ENCODE results near the gene ZNF670.
A peak's percentile ranks its signal among the peaks of the same experiment; 100 is the strongest.
"Not testable (repeated sequence)": the region's sequence is repeated elsewhere in the genome, so short reads cannot be mapped to it uniquely, and the experiment has no call there.

Gene ZNF670

DNA sequence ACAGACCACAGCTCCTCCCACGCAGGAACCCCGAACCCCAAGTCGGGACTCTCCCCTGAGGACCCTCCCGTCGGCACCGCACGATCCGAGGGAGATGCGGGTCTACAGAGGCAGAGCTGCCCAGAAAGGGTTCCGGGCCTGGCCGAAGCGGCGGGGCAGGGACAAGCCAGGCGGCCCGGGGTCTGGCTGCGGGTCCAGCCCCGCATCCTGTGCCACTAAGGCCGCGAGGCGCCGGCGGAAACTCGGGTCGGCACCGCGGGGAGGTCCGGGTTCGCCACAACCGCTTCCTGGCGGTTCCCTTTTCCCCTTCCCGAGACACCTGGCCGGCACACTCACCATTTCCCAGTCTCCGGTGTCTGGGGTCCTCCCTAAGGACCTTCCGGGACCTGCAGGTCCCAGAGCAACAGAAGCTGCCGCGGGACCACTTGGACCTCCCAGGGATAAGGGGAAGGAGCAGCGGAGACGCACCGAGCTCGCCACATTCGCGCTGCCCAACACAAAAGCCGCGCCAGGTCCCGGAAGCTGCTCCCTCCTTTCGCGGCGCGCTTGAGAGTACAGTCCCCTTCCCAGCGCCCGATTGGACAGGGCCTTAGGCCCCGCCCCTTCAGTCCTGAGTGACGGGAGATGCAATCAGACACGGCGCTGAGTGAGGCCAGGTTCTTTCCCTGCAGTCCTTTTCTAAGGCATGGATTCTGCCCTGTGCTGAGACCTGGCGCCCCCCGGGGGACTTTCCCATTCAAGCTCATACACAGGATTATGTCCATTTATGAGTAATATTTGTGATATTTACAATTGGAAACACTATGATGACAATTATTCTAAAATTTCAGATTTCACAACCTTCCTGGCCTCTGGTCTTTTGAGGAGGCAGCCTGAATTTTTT lies at the start of gene ZNF670:
Gene ZNF670, minus strand, starts transcription at position 554 of the 883 bp plus-strand sequence. Its CDS starts 215 bp downstream, at position 339.
- peak; percentile 88 to 89 for DNase-seq (ENCODE audit: low read depth in 2 of 2)

DNA sequence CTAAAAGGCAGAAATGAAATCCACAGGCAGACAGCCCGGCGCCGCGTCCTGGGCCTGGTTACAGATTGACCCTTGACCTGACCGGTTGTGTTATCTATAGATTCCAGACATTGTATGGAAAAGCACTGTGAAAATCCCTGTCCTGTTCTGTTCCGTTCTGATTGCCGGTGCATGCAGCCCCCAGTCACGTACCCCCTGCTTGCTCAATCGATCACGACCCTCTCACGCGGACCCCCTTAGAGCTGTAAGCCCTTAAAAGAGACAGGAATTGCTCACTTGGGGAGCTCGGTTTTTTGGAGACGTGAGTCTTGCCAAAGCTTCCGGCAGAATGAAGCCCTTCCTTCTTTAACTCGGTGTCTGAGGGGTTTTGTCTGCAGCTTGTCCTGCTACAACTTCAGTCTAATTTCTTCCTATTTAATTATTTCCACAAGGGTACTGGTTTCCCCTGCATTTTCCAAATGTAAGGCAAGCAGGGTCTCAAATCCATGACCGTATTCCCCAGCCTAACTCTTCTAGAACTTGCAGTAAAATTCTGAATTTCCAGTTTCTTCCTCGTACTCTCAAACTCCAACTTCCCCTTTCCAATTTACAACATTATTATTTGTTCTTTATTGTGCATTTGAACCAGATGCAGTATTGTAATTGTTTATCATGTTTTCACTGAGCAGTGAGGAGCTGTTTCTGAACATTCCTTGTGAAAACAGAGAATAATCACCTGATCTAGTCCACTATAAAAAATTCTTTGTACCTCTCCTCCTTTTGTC lies 49.1 kb upstream of the ZNF670 start:
- DNase-seq (ENCODE audit: low read depth in 2 of 2) = not testable (repeated sequence)

DNA sequence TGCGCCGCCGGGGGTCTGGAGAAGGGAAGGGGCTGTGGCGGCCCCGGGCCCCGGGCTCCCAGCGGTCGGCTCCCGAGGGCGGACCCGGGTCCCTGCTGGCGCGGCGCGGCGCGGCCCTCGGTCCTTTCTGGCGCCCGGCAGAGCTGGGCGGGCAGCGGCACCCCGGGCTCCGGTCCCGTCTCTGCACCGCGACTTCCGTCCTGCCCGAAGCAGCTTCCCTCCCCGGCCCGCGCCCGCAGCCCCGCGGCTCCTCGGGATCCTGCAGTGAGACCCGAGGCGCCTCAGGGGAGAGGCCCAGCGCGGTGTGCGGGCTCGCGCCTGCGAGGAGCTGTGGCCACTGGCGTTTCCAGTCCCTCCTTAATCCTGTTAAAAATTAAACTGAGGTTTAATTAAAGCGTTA lies 48.0 kb upstream of the ZNF670 start:
- DNase-seq (ENCODE audit: low read depth in 2 of 2) = not testable (repeated sequence)

DNA sequence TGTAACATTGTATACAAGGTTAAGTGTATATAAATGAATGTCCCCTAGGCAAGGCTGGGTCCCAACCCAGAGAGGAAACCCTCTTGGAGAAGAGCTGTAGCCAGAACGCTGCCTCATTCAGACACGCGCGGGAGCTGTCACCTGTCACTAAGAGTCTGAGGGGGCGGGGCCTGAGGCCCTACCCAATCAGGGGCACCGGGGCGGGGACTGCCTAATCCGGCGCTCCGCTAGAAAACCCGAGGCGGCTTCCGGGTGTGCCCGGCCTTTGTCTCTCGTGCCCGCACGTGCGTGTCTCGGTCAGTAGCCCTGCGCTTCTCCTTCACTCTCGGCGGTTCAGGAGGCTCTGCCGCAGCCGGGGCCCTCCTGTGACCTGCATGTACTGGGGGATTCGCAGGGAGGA lies 47.6 kb upstream of the ZNF670 start:
- DNase-seq (ENCODE audit: low read depth in 2 of 2) = not testable (repeated sequence)

DNA sequence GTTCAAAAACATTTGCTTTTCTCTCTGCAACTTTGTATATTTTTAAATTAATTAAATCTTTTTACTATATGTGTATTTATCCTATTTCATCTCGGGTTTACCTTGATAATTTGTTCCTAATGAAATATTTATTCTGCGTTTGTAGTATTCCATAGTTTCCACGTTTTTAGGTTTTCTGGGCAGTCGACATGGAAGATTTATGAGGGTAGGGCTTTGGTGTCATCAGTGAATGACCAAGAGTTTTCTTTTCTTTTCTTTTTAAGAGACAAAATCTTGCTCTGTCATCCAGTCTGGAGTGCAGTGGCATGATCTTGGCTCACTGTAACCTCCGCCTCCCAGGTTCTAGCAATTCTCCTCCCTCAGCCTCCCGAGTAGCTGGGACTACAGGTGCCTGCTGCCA lies 42.8 kb upstream of the ZNF670 start:
- DNase-seq (ENCODE audit: low read depth in 2 of 2) = no peak

DNA sequence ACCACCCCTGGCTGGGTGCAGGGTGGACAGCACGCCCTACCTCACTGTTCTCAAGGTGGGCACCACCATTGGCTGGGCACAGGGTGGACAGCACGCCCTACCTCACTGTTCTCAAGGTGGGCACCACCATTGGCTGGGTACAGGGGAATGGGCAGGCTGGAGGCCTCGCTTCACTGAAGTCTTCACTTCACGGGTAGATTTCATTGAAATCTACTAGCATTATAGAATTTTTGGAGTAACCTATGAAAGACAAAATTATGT lies 41.7 kb upstream of the ZNF670 start:
- not testable (repeated sequence) for DNase-seq (ENCODE audit: low read depth in 2 of 2)

DNA sequence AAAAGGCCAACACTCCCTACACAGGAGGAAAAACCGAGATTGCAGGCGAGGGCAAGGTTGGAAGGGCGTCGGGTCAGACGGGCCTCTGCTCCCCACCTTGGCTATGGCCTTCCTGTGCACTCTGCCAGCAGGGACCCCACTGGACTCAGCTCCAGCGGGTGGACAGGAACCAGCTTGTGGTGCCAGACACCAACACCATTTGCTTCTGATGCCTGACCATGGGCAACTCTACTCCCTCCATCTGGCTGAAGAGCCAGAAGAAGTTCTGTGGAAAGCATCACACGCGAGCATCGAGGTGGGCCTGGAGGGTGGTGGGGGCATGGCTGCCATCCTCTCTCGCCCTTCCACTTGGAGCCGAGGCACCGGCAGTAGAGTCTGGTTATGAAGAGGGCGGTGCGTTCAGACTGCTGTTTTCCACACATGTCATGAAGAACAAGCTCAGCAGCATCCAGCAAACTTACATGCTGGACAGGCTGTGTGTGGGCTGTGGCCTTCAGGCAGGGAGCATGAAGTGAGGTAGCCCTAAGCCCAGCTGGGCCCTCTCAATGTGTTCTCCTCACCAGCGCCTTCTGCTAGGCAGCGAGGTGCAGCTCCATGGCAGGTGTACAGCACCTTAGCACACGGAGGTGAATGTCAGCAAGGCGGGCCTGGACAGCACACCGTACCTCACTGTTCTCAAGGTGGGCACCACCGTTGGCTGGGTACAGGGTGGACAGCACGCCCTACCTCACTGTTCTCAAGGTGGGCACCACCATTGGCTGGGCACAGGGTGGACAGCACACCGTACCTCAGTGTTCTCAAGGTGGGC lies 41.2 kb upstream of the ZNF670 start:
- DNase-seq (ENCODE audit: low read depth in 2 of 2) = no peak

DNA sequence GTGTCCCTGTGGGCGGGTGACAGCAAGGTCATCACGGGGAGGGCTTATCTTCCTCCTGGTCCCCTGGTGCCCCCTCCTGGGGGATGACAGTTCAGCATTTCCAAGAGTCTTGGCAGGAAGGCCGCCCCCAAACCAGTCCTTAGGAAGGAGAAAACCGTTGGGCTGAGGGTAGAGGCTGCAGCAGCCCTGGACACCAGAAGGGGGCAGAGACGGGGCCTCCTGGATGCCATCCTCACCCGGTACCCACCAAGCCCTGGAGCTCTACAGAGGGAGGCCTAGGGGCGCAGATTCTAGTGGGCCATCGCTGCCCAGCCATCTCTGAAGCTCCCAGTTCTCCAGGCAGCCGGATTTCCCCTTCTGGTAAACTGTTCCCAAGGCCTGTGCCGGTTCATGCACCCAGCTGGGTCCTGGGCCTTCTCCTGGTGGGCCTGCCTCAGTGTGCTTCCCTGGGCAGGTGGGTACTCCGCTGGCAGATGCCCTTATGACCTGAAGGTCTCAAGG lies 40.4 kb upstream of the ZNF670 start:
- no peak for DNase-seq (ENCODE audit: low read depth in 2 of 2)

DNA sequence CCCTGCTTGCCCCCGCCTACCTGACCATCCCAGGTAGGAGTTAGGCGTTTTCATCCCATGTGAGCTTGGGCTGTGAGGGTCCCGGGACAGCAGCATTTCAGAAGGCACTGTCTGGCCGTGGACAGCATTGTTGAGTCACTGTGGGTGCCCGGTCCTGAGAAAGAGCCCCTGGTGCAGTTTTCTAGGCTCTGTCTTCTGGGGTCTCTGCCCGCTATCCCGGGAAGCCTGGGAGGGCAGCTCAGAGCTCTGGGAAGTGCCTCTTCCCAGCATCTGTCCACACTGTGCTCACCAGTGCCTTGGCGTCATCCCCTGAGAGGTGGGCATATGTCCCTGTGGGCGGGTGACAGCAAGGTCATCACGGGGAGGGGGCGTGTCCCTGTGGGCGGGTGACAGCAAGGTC lies 36.9 kb upstream of the ZNF670 start:
- DNase-seq (ENCODE audit: low read depth in 2 of 2) = no peak

DNA sequence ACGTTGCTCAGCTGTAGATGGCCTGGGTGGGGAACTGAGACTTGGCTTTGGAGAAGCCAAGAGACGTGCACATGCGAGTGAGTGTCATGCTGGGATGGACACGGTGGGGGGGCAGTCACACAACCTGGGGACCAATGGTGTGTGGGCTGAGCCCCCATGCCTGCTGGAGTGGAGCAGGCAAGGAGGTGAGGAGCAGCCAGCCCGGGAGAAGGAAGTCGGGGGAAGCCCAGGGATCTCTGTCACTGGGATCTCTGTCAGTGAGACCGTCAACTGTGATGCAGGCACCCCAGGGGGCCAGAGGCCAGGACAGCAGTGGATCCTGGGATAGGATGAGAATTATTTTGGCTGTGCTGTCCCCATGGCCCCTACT lies 36.5 kb upstream of the ZNF670 start:
- DNase-seq (ENCODE audit: low read depth in 2 of 2) = no peak

DNA sequence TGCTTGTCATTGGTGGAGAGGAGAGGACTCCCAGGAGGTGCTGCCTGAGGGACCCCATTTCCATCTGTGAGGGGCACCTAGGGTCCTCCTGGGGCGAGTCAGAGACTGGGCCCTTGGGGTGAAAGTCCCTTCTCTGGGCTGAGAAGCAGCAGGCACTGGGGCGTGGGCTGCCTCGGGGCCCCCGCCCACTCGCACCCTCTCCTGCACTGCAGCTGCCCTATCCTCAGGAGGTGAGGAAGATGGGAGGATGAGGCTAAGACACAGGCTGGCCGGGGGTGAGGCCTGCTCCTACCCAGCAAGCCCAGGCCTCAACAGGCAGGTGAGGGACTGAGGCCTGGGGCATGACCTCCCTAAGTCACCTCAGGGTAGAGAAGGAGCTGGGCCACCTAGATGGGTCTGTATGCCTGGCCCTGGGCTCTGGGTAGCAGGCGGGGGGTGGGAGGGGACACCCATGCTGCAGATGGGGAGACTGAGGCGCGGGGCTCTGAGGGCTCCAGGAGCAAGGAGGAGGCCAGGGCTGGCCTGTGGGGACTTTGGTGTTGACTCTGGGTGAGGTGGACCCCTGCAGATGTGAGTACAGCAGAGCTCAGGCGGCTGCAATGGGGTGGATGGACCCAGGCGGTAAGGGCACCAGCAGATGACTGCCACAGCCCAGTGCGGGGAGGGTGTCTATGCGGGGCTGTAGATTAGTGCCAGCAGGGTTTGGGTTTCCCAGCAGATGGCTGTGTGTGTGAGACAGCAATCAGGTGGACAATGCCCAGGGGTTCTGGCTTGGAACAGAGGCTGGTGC lies 35.9 kb upstream of the ZNF670 start:
- DNase-seq (ENCODE audit: low read depth in 2 of 2) = no peak

DNA sequence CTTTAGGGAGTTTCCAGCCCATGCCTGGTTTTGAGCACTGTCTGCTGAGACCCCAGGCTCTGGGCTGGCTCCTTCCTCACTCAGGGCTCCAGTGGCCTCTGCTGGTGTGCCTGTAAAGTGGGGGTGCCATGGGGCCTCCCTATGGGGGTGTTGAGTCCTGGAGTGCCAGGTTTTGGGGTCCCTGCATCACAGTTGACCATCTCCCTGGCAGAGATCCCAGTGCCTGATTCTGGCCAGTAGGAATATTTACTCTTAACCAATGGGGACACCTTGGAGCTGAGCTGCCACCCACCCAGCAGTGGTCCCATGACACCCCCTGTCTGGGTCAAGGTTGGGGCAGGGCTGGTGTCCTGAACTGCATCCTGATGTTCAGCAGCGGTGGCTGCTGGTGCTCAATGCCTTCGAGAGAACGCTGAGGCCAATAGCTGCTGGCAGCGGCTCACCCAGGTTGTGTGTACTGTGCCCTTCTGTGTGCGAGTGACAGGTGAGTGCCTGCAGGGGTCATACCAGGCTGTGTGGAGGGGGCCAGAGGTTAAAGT lies 35.2 kb upstream of the ZNF670 start:
- no peak for DNase-seq (ENCODE audit: low read depth in 2 of 2)

DNA sequence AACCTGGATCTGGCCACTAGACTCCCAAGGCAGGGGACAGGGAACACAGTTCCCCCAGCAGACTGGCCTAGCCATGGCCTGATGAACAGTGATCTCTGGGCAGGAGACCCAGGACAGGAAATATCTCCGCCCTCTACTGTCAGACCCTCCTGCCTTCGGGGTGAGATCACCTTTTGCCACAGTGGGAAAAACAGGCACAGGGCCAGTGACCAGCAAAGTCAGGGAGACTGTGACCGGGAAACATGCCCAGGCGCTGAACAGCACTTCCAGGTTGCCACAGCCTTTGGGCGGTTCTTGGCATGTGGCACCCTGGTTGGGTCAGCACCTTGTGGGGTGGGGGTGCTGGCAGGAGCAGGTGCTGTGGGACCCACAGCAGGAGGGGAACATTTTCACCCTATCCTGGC lies 34.5 kb upstream of the ZNF670 start:
- DNase-seq (ENCODE audit: low read depth in 2 of 2) = no peak

DNA sequence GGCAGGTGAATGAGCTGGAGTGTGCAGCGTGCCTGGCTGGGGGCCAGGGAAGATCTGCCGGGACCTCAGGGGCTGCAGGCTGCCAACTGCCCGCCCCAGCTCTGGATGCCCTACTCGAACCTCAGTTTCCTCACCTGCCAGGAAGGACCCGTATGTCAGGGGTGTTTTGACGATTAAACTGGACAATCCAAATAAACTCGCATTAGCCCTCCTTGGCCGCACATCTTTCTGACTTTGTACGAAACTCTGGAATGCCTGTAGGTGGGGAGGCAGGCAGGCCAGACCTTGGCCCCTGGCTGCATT lies 33.8 kb upstream of the ZNF670 start:
- no peak for DNase-seq (ENCODE audit: low read depth in 2 of 2)

DNA sequence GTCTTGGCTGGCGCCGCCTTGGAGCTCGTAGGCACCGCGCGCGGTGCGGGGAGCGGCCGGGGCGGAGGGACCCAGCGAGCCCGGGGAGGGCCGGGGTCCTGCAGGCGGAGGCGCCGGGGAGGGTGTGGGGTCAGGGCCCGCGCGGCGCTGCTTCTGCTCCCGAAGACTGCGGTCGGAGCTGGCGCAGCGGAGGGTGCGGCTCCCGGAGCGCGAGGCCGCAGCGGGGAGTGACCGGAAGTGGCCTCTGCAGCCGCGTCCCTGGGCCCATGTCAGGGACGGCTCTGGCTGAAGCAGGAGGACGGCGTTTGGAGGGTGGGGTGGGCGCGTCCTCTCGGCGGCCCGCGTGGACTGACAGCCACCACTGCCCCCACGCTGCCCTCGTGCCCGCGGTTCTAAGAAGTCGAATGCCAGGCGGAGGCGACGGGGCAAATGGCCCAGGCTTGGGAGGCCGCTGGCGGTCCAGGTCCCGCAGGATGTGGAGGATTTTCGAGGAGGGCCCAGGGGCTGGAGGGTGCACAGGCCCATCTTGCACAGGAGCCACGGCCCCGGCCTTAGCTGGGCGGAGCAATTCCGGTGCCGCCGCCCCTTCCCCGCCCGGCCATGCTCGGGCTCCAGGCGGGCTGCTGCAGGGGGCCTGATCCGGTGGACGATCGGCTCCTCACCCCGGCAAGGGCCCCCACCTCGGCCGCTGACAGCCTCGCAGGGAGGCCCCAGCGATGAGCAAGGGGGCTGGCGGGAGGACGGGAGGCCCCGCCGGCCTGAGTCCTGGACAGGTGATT lies 33.3 kb upstream of the ZNF670 start:
- no peak for DNase-seq (ENCODE audit: low read depth in 2 of 2)

DNA sequence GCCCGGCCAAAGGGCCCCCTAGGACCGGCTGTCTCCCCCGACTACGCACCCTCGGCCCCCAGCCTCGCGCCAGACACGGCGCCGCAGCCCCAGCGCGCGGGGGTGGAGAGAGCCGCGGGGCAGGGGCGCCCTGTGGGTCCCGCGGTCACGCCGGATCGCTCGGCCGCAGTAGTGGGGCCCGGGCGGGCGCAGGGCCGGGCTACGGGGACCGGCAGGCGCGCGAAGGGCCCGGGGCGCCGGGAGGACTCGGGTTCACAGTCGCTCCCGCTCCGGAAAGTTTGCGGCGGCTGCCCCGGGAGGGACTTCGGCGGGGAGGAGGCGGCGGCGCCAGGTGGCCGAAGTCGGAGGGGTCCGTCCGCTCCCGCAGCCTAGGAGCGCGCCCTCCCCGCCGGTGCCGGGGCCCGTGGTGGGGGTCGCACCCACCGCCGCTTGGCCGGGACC lies 32.7 kb upstream of the ZNF670 start:
- no peak for DNase-seq (ENCODE audit: low read depth in 2 of 2)

DNA sequence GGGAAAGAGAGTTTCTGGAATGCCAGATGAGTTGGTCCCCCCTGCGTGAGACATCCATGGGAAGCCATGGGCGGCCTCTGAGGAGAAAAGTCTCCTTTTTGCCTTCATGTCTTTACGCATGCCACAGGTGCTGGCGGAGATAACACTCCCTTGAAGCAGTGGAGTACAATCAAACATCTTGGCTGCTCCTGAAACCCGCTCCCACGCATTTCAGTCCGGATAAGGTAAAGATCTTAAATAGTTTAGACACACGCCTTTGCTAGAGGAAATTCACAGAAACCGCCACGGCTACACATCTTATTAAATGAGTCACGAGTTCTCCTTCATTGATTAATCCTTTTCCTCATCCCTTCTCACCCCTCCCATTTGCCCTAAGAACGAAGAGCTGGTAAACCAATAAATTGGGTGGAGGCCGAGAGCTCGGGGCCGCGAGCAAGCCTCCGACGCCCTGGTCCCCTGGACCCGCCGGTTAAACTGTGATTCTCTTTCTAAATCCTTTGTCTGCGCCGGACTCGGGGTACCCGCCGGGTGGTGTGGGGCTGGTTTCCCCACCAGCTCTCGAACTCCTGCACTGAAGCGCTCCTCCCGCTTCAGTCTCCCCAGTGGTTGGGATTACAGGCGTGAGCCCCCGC lies 32.1 kb upstream of the ZNF670 start:
- DNase-seq (ENCODE audit: low read depth in 2 of 2) = peak; percentile 35 to 37

DNA sequence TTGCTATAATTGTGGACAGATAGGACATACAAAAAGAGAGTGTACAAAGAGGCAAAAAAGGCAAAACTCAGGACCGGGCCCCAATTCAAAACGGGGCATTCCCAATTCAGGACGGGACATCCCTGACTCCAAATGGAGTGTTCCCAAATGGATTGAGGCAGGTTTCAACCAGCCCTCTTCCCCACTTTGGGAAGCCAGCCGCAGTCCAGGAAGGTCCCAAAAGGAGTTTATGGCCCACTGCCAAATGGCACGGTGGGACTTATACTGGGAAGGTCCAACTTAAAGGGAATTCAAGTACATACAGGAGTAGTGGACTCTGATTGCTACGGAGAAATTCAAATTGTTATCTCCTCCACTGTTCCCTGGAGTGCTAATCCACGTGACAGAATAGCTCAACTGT lies 29.1 kb upstream of the ZNF670 start:
- DNase-seq (ENCODE audit: low read depth in 2 of 2) = no peak

DNA sequence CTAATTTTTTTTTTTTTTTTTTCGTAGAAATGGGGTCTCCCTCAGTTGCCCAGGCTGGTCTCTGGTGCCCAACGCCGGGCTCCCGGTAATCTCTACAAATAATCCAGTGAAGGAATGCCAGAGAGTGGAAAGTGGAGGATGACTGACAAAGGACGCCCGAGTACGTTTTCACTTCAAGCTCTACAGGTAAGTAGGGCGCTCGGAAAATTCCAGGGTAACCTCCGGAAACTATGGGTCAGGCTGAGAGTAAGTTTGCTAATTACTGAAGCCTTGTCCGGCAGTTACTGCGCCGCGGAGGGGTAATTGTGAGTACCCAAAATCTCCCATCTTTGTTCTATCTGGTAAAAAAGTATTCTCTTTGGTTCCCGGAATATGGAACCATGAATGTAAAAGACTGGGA lies 27.4 kb upstream of the ZNF670 start:
- DNase-seq (ENCODE audit: low read depth in 2 of 2) = no peak

DNA sequence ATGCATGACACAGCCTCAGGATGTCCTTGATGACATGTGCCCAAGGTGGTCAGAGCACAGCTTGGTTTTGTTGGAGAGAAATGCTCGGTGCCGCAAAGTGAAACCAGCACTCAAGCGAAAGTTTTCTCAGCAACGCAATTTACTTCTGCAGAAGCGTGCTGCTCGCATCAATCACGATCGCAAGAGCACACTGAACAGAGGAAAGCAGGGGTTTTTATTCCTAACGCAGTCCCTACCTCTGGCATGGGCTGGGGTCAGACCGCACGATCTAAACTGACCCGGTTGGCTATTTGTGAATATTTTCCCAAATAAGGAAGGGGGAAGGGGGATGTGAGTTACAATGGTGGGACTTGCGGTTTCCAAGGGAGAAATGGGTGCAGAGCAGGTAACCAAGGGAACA lies 26.4 kb upstream of the ZNF670 start:
- DNase-seq (ENCODE audit: low read depth in 2 of 2) = no peak

Data from activated CD4-positive, alpha-beta T cell treated with anti-CD3 and anti-CD28 coated beads for 24 hours (primary cell).